KMS-11 (cell line): Measurements from ENCODE around the gene ATP1A2.

Experiments
- H2AFZ ChIP-seq: fragments of 200-600 bp; sonication (generic); 2 replicates; pipeline ENCODE4 v1.6.1; 2016; ENCODE audit warnings: antibody characterized with exemption, mixed run types, low read depth
- H3K27ac ChIP-seq: fragments of 200-600 bp; sonication (generic); 2 replicates; pipeline ENCODE4 v1.6.1; 2016; ENCODE audit warnings: mild to moderate bottlenecking, mixed run types
- H3K27me3 ChIP-seq: fragments of 200-600 bp; sonication (generic); 2 replicates; pipeline ENCODE4 v1.6.1; 2017; ENCODE audit warnings: mild to moderate bottlenecking, low read depth, mixed run types, moderate library complexity; ENCODE audit not compliant: insufficient read depth
- H3K36me3 ChIP-seq: fragments of 200-600 bp; sonication (generic); 2 replicates; pipeline ENCODE4 v1.6.1; 2017; ENCODE audit warnings: mild to moderate bottlenecking, mixed run types; ENCODE audit not compliant: insufficient read depth
- H3K4me1 ChIP-seq: fragments of 200-600 bp; sonication (generic); 2 replicates; pipeline ENCODE4 v1.6.1; 2016; ENCODE audit warnings: mild to moderate bottlenecking, low read depth, mixed run types; ENCODE audit not compliant: poor library complexity, severe bottlenecking
- H3K4me2 ChIP-seq: fragments of 200-600 bp; sonication (generic); 2 replicates; pipeline ENCODE4 v1.7.0; 2016; ENCODE audit warnings: mild to moderate bottlenecking, mixed run types
- H3K4me3 ChIP-seq: fragments of 200-600 bp; sonication (generic); IDR thresholded peaks from 2 replicates; pipeline ENCODE4 v1.6.1; 2017; ENCODE audit warnings: low read depth, low read length, mixed read lengths; ENCODE audit not compliant: insufficient read depth
- H3K79me2 ChIP-seq: fragments of 200-600 bp; sonication (generic); 2 replicates; pipeline ENCODE4 v1.6.1; 2016; ENCODE audit warnings: low read depth, mixed run types; ENCODE audit not compliant: insufficient read depth
- H3K9ac ChIP-seq: fragments of 200-600 bp; sonication (generic); 2 replicates; pipeline ENCODE4 v1.6.1; 2016; ENCODE audit warnings: mild to moderate bottlenecking, mixed run types
- H4K20me1 ChIP-seq: fragments of 200-600 bp; sonication (generic); 2 replicates; pipeline ENCODE4 v1.6.1; 2016; ENCODE audit warnings: mild to moderate bottlenecking, mixed run types; ENCODE audit not compliant: insufficient read depth
- TF ChIP-seq, protein P1 (sequence below): fragments of 200-600 bp; sonication (generic); conservative IDR thresholded peaks from 2 replicates; pipeline ENCODE4 v1.6.1; 2017; ENCODE audit warnings: low read depth, mild to moderate bottlenecking, antibody characterized with exemption, low read length, moderate library complexity, mixed read lengths

The ATP1A2 gene

DNA sequence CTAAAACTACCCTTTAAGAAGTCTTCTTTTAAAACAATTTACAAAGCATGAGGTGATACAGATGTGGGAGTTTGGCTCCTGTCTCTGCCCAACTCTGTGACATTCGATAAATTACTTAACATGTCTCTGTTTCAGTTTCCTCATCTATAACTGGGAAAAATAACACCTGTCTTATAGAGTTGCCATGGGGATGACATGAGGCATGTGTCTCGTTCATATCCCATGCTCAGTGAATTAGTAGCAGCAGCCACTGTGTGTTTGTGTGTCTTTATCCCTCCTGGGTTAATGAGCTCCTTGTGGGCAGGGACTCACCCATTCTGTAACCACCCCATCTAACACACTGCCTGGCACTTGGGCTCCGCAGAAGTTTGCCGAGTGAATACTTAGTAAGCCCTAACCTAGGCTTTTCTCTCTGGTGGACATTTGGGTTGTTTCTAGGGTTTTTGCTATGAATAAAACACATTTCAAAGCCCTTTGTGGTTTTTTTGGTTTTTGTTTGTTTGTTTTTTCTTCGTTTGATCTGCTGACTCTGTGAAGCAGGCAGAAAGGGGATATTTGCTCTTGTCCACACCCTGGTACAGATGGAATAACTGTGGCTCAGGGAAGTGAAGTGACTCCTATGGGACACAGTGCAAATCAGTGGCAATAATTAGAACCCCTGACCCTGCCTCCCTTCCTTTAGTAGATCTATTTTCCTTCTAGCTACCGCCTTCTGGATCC, 35.0 kb upstream of the ATP1A2 start:
- peaks cover 42% of the 10 kb centered on the region; the same call in 1 of the 2 replicates for H3K27me3 ChIP-seq
- no peaks in the 10 kb centered on the region for H4K20me1 ChIP-seq
- H3K4me1 ChIP-seq: peaks cover 23% of the 10 kb centered on the region
- no peak overlapping the region for H2AFZ ChIP-seq
- H3K9ac ChIP-seq: no peak overlapping the region
- H3K27ac ChIP-seq: no peak overlapping the region
- H3K4me3 ChIP-seq: no peak overlapping the region
- H3K4me2 ChIP-seq: peak overlapping the region; percentile 2; the same call in 1 of the 2 replicates
- H3K36me3 ChIP-seq: no peaks in the 10 kb centered on the region
- H3K79me2 ChIP-seq: no peaks in the 10 kb centered on the region
- TF ChIP-seq, protein P1, sequence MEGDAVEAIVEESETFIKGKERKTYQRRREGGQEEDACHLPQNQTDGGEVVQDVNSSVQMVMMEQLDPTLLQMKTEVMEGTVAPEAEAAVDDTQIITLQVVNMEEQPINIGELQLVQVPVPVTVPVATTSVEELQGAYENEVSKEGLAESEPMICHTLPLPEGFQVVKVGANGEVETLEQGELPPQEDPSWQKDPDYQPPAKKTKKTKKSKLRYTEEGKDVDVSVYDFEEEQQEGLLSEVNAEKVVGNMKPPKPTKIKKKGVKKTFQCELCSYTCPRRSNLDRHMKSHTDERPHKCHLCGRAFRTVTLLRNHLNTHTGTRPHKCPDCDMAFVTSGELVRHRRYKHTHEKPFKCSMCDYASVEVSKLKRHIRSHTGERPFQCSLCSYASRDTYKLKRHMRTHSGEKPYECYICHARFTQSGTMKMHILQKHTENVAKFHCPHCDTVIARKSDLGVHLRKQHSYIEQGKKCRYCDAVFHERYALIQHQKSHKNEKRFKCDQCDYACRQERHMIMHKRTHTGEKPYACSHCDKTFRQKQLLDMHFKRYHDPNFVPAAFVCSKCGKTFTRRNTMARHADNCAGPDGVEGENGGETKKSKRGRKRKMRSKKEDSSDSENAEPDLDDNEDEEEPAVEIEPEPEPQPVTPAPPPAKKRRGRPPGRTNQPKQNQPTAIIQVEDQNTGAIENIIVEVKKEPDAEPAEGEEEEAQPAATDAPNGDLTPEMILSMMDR: no peak

DNA sequence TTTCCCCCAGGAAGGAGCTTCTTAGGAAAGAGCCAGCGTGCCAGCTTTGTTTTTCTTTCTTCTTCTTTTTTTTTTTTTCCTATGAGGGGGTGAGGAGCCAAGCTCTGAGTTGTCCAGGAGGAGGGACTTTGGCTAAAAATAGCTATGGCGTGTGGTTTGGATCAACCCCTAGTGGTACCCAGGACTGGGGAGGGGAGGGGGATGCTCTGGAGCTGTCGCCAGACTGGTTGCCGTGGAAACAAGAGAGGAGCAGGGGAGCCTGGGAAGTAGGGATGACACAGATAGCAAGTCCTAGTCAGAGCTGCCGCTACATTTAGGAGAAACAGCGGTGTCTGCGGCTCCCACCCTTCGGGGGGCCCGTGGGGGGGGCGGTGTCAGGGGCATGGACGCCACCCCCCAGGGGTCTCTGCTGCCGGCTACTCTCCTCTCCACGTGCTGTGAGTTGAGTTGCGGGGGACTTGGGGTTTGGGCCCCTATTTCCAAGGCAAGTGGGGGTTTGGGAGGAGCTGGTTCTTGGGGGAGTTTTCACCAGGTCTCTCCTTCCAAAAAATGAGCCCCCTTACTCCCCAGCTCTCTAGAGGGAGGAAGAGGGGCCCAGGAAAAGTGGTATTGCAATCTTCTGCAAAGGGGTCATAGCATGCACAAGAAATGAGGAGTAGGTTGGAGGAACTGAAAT, 34.2 kb upstream of the ATP1A2 start, which contains the start of gene KCNJ9:
Gene KCNJ9, plus strand, starts transcription at position 278 of the 676 bp plus-strand sequence. CDS start 2,493 bp downstream, outside the sequence.
- Histone ChIP-seq H3K9ac (no peak within 1 kb of the TSS), H3K4me1 (peaks cover 23% of the 10 kb centered on the region), H3K4me2 (peak within 1 kb of the TSS; percentile 2; the same call in 1 of the 2 replicates), H3K36me3 (no peaks in the 10 kb centered on the region), H4K20me1 (no peaks in the 10 kb centered on the region), H3K79me2 (no peaks in the 10 kb centered on the region), H3K27me3 (peaks cover 42% of the 10 kb centered on the region; the same call in 1 of the 2 replicates), H3K27ac (no peak within 1 kb of the TSS), H2AFZ (no peak within 1 kb of the TSS), H3K4me3 (no peak within 1 kb of the TSS)
- TF ChIP-seq, protein P1: no peak

DNA sequence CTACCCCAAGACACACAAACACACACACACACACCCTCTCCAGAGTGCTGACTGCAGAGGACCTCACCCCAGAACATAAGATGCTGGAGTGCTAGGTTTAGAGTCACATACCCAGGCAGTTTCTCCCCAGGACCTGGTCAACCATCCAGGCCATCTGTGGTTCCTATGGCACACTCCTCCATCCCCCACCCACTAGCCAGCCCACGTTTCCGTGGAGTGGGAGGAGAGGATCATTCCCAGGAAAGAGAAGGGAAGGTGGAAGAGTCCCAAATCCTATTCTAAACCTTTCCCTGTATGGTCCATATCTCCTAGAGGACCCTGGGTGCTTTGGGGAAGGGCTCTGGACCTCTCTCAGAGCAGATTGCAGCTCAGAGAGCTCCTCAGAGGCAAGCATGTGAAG, 33.1 kb upstream of the ATP1A2 start:
- TF ChIP-seq, protein P1: no peak
- Histone ChIP-seq H3K27me3 (peaks cover 42% of the 10 kb centered on the region; the same call in 1 of the 2 replicates), H3K9ac (no peak overlapping the region), H2AFZ (no peak overlapping the region), H3K36me3 (no peaks in the 10 kb centered on the region), H4K20me1 (no peaks in the 10 kb centered on the region), H3K27ac (no peak overlapping the region), H3K79me2 (no peaks in the 10 kb centered on the region), H3K4me3 (no peak overlapping the region), H3K4me1 (peaks cover 23% of the 10 kb centered on the region), H3K4me2 (no peak overlapping the region)

DNA sequence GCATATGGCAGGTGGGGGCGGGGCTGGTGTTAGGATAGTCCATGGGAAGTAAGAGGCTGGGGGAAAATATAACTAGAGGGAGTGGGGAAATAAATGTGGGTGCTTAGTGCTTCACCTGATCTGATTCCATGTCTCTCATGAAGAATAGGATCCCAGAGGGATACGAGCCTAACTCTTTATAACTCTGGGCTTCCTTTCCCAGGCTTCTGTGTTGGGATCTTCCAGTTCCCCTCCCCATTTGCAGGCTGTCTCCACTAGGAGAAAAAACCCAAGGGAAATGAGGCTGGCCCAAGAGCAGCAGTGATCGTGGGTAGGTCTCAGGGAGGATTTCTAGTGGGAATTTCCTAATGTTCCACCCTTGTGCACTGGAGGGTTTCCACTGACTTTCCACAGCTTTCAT, 32.6 kb upstream of the ATP1A2 start:
- Histone ChIP-seq H3K4me1 (peaks cover 23% of the 10 kb centered on the region), H3K4me2 (no peak overlapping the region), H3K79me2 (no peaks in the 10 kb centered on the region), H3K4me3 (no peak overlapping the region), H3K9ac (no peak overlapping the region), H4K20me1 (no peaks in the 10 kb centered on the region), H3K36me3 (no peaks in the 10 kb centered on the region), H2AFZ (no peak overlapping the region), H3K27me3 (peaks cover 42% of the 10 kb centered on the region; the same call in 1 of the 2 replicates), H3K27ac (no peak overlapping the region)
- TF ChIP-seq, protein P1: no peak
